Hepatocyte (in vitro differentiated cells): ENCODE data around the gene QTRT2.

Source experiments
- EZH2 ChIP-seq: fragments of 200-600 bp; sonication (generic); IDR thresholded peaks from 2 replicates; pipeline ENCODE4 v1.6.1; 2016; ENCODE audit warnings: antibody characterized with exemption, mild to moderate bottlenecking, borderline replicate concordance
- TF ChIP-seq, protein P1 (sequence below): fragments of 200-600 bp; sonication (generic); IDR thresholded peaks from 2 replicates; pipeline ENCODE4 v1.5.1; 2016; ENCODE audit warnings: antibody characterized with exemption, mild to moderate bottlenecking; ENCODE audit not compliant: poor library complexity

DNA sequence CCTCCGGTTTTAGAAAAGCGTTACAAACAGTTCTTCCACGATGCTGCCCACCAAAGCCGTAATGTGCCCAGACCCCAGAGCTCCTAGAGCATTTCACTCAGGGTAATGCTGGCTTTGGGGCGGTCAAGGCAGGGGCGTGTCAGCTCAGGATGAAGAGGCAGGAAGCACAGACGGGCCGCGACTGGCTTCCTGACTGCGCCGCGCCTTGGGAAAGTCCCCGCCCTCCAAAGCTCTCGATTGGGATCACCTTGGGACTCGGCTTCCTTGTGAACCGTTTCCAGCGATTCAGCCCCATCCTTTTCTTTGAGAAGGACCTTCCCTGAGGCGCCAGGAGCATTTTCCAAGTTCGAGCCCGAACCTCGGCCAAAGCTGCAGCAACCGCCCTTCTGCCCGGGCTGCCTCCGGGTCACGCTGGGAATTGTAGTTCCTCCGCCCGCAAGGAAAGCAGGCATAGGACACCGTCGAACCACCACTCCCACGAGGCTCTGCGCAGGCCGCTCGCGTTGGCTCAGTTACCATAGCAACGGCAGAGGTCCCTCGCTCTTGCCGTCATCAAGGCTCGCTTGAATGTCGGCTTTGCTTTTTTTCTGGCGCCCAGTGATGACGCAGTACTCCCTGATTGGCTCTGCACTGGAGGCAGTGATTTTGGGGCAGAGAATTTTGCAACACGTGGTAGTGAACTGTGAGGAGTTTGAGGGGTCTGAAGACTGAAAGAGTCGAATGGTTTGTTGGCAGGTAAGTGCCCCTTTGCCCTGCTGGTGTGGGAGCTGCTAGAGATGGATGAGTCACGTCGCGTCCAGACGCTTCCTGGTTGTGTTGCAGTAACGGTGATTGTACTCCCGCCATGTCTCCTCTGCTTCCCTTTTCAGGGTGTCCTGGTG, at the start of gene QTRT2, which contains the start of gene CCDC191:
- TF ChIP-seq, protein P1, sequence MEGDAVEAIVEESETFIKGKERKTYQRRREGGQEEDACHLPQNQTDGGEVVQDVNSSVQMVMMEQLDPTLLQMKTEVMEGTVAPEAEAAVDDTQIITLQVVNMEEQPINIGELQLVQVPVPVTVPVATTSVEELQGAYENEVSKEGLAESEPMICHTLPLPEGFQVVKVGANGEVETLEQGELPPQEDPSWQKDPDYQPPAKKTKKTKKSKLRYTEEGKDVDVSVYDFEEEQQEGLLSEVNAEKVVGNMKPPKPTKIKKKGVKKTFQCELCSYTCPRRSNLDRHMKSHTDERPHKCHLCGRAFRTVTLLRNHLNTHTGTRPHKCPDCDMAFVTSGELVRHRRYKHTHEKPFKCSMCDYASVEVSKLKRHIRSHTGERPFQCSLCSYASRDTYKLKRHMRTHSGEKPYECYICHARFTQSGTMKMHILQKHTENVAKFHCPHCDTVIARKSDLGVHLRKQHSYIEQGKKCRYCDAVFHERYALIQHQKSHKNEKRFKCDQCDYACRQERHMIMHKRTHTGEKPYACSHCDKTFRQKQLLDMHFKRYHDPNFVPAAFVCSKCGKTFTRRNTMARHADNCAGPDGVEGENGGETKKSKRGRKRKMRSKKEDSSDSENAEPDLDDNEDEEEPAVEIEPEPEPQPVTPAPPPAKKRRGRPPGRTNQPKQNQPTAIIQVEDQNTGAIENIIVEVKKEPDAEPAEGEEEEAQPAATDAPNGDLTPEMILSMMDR: no peak
- no peak for TF ChIP-seq EZH2
